Activated T-cell treated with anti-CD3 and anti-CD28 coated beads, Interleukin-2, amount 50 U/mL, for 48 hours (primary cell): ENCODE measurements around the gene F8.

Experiments
- DNase-seq, 2 experiments: peaks; one replicate each; pipeline ENCODE4 v3.0.0-alpha.2; 2020

Gene F8

DNA sequence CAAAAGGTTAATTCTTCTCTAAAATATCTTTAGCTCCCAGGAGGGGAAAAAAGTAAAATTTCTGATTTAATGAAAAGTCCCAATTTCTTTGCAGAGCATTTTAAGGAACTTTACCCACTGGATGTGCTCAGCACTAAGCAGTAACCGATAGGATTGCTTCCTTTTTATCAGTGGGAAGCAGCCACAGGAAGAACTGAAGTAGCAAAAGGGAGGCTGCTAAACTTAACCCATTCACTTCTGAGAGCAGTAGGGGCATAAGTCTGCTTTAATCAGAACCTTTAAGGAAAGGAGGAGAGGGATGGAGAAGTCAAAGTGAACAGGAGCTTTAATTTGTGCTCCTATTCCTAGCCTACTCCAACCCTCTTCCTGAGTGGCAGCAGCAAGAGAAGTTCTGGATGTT lies at the start of gene F8:
F8 (minus strand) TSS at position 139 of the 400 bp plus-strand sequence. CDS start 171 bp downstream, outside the sequence.
- no peak for DNase-seq

DNA sequence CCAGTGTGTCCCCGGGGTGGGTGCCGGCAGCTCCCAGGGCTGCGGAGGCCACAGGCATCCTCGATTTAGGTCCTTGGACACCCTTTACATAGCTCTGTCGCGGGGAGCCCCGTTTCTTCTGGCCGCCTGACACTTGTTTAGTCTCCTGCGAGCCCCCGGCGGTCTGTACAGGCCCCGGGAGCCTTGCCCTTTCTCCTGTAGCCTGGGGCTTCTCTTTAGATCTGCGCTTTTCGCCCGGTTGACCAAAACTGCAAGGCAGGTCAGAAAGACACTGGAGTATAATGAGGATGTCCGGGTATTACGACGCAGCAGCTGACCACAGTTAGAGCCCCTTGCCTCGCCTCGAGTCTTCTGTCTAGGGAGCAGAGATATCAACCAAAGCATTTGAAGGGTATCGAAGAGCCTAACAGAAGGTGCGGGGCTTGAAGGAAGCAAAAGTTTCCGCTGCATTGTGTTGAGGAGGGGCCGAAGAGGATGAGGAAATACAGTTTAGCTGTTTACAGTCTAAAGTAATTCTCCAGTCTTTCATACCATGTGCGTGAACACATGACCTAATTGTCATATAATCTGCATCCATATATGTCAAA lies 49.3 kb upstream of the F8 start:
- no peak for DNase-seq

DNA sequence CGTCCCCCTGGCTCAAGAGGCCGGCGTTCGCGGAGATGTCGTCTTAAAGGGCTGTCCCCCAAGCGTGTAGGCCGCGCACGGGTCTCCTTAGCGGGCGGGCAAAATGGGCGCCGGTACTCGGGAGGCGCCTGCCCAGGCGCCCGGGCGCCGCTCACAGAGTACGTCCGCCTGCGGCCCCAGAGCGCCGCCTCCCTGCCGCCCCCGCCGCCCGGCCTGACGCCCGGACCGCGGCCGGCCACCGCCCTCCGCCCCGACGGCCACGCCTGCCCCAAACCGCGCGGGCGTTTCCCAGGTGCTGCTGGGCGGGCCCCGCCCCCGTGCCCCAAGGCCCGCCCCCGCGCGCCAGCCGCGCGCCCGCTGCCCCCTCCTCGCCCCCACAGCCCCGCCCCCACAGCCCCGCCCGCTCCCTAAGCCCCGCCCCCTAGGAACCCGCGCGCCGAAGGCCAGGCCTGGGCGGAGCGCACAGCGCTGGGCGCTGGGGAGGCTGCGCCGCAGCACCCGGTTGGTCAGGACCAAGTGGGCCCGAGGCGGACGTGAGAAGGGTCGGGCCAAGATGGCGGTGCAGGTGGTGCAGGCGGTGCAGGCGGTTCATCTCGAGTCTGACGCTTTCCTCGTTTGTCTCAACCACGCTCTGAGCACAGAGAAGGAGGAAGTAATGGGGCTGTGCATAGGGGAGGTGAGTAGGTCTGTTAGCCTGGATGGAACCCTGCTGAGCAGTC lies 48.6 kb upstream of the F8 start, which contains the start of the genes BRCC3, CMC4 and MTCP1:
BRCC3 (plus strand) TSS at position 534 of the 719 bp plus-strand sequence; CDS start at position 554, 20 bp downstream.
CMC4 (minus strand) TSS at position 162 of the 719 bp plus-strand sequence. CDS start 7,113 bp downstream, outside the sequence.
MTCP1 (minus strand) TSS at position 162 of the 719 bp plus-strand sequence. CDS start 5,126 bp downstream, outside the sequence.
- peak; percentile 81 to 83 for DNase-seq

DNA sequence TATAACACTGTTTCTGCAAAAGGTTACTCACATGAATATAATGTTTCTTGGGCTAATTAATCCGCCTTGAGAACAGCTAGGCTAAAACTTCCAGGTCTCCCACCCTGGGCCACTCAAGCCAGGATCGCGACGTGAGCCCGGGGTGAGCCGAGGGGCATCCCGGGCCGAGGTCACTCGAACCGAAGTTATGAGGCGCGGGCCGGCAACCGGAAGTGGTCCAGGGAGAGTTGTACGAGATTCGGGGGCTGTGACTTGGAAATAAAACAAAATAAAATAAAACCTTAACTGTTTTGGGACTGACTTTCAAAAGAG lies 48.1 kb upstream of the F8 start:
- DNase-seq, result no peak

DNA sequence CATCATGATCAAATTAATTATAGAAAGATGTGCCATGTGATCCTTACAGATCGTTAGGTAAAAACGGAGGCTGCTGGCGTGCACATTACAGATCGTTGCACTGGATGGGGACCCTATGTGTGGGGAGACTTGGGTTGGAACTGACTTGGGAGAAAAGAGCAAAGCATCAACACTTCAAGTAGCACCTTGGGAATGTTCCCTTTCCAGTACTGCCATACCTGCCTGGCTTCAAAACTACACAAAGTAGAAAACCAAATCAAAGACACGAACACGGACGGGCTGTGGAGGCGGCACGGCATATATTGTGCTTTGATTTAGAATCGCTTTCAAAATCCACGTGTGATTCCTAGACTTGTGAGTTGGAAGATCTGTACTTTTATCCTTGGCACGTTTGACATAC lies 47.5 kb upstream of the F8 start:
- DNase-seq, result no peak

DNA sequence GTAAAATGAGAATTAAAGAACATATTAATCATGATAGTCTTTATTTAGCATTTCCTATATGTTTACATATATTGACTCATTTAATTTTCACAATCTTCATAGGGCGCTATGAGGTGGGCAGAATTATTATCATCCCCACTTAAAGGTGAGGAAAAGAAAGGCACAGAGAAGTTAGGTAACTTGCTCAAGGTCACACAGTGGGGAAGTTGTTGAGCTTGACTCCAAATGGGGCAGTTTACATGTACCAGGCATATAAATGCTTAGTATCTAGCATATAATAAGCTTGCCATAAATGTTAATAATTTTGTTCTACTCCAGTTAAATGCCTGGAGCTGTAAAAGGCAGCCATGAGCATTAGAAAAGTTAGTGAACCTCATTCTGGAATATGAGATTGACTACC lies 46.9 kb upstream of the F8 start:
- DNase-seq, result no peak

DNA sequence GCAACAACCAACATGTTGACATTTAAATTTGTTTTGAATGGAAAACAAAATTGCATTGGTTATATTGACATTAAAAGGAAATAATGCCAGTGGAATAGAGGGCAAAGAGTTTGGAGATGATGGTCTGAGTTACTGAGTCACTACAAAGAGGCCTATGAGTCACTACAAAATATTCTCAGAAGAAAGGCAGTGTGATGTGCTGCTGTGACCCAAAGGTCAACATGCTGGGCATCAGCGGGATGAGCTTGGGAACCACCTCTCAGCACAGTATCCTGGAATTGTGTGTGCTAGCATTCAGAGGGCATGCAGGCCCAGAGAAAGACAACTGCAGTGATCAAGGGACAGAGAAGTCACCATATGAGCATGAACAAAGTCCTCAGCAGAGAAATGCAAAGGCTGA lies 45.6 kb upstream of the F8 start:
- DNase-seq, result no peak

DNA sequence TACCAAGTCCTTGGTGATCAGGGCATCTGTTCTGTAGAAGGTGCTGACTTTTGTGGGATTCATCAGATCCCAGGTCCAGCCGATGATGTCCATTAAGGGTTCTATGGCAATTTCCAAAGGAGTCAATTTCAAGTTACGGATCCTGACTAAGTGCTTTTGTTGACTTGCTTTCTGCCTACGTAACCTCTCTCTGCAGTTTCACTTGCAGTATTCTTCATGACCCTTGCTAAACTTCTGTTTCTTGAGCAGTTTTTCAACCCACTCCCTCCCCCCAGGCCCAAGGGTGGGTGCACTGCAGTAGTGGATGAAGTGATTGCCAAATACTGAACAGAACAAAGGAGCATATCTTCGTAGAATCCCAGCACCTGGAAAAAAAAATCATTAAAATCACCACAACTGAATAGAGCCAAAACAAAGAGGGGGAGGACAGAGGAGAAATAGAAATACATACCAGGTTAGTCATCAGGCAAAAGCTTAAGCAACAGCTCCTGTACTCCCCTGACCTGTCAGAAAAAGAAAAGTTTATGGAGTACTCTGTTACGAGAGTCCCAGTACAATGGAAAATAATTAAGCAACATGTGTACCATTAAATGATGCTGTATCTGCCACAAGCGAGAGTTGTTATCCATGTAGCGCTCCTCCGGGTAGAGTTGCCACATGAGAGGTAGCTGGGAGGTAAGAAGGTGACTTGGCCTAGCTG lies 42.7 kb upstream of the F8 start:
- no peak for DNase-seq

DNA sequence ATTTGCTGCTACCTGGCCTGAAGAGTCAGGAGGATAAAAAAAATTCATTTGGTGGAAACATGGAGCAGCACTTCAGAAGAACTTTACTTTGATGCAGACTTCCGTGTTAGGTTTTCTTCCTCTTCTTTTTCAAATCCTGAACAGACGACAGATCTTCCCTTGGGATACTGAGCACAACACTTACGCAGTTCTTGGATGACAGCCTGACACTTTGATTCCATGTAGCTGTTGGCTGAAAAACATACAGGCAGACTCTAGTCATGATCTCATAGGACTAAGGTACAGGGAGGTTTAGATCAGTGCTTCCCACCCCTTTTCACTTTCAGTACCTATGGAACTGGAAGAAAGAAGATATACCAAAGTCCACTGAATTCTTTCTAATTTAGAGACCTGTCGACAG lies 39.2 kb upstream of the F8 start:
- DNase-seq, result no peak

DNA sequence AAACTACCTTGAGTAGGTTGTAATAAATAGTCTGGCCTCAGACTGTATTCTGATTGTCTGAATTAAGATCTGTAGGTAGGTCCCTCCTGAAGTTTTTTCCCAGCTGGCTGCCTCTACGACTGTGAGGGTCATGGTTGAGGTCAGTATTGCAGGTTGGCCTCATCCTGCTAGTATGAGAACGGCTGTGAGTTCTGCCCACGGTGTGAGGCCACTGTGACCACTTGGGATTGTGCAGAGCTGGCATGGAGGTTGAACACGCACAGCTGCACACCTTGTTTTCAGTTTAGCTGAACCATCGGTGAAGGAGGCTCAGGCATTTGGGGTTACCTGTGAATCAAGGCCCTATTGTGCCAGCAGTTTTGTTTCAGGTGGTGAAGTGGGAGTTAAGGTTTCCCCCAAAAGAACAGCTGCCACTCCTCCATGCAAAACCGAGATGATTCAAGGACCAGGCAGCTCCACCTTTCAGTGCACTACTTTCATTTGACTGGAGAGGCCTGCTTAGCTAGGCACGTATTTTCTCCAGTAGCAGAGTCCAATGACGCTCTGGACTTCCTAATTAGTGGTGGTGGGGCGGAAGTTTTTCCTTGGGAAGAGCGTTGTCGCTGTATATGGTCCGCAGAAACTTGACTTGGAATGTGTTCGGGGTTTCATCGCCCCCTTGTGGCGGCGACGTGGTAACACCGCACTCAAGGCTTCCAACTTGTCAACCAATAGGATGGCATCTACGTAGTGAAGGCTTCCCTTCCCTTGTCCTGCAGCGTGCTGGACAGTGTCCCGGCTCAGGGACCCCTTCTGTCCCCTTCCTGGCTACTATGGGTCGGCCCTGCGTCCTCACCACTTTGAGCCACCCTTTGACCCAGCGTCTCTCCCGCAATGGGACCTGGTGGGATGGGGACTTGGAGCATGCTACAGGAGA lies 34.6 kb upstream of the F8 start:
- DNase-seq, result peak; percentile 68 to 69

DNA sequence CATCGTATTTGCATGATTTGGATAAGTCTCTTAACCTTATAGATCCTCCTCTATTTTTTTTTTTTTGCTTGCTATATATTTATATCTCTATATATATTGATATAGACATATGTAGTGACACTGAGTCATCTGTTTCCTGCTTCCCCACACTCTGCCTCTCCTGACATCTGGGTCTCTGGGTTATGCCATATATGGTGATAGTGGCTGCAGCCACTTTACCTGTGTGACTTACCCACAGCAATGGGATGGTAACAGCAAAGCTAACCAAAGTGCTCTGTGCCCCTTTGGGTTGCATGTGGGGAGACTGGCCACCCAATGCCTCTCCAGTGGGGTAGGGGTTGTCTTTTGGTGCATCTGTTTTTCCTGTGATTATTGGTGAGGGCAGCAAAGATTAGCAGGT lies 33.9 kb upstream of the F8 start:
- no peak for DNase-seq

DNA sequence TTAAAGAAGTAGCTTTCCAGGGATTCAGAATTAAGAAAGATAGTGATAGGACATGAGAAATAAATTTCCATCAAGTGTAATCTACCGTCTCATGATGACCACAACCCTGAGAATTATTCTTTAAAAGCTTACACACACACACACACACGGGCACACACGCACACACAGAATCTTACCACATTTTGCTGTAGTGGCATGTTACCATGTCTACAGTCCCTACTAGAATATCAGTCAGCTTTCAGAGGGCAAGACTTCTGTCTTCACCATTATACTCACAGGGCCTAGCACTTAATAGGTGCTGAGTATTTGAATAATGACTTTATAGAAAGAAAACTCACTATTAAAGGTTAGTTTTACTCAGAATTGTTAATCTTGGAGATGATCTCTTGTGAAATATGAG lies 33.0 kb upstream of the F8 start:
- DNase-seq, result no peak

DNA sequence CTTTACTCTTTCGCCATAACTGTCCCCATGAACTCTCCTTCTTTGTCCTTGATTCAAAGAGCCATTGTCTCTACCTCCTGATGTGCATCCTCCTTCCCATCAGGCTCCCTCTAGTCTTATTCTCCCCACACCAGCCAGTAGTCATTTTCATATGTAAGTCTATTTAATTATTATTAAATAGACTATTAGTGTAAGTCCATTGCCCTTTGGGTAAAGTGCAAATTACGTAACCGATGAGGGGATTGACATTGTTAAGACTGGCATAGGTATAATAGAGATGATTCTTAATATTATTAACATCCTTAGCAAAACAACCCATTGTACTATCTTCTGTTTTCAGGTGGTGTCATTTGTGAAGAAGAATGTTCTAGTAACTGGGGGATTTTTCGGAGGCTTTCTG lies 31.7 kb upstream of the F8 start:
- DNase-seq, result no peak

DNA sequence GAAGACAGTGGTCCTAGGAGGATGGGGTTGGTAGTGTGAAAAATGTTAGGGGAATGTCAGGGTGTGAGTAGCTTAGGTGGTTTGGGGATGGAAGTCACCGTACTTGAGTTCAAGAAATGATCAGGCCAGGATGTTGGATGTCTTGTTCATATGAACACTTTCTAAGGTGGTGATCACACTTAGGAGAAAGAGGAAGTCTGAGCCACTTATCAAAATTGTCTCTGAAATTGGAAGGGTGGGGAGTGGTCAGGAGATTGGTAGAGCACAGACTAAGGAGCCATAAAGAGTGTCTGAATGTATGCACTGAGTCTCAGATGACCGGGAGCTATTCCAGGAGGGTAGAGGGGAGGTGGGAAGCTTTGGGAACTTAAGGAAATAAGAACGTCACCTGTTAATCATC lies 31.1 kb upstream of the F8 start:
- DNase-seq, result no peak

DNA sequence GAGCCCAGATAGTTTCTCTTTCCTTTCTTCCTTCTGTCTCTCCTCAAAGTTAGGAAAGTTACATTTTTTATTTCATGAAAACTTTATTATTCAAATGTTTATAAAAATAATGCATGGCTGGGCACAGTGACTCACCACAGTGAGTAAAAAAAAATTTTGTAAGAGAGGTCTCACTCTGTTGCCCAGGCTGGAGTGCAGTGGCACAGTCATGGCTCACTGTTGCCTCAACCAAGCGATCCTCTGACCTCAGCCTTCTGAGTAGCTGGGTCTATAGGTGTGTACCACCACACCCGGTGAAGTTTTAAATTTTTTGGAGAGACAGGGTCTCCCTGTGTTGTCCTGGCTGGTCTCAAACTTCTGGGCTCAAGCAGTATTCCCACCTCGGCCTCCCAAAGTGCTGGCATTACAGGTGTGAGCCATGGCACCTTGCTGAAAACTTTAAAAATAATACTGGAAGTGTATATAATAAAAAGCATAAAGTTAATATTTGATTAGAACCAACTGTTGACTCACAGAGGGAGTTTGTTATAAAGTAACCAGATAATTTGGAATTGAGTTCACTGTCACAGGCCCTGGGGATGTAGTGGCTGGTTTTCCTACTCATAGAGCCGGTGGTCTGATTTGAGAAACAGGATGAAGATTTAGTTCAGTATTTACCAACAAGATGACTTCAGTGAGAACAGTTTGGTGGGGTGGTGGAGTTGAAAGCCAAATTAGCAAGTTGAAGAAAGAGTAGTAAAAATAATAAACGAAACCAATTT lies 30.4 kb upstream of the F8 start:
- DNase-seq, result no peak

DNA sequence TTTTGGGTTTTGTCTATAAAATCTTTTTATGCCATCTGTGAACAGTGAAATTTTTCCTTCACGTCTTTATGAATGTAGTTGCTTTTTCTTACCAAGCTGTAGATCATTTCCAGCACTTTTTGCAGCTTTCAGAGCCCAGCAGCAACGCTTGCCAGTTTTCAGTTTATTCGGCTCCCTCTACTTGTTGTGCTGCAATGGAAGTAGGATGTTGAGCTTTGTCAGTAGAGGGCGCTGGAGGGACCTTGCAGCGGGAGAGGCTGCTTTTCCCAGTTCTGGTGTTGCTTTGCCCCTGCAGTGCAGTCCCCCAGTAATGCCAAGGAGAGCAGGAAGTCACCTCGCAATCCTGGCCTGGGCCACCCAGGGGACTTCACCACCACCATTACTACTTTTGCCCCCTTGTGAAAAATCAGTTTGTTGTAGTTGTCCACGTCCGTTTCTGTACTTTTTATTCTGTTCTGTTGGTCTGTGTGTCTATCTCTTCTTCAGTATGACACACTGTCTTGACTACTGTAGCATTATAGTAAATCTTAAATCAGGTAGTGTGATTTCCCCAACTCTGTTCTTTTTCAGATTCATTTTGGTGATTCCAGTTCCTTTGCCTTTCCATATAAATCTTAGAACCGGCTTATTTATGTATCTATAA lies 26.6 kb upstream of the F8 start:
- peak; percentile 51 to 56 for DNase-seq

DNA sequence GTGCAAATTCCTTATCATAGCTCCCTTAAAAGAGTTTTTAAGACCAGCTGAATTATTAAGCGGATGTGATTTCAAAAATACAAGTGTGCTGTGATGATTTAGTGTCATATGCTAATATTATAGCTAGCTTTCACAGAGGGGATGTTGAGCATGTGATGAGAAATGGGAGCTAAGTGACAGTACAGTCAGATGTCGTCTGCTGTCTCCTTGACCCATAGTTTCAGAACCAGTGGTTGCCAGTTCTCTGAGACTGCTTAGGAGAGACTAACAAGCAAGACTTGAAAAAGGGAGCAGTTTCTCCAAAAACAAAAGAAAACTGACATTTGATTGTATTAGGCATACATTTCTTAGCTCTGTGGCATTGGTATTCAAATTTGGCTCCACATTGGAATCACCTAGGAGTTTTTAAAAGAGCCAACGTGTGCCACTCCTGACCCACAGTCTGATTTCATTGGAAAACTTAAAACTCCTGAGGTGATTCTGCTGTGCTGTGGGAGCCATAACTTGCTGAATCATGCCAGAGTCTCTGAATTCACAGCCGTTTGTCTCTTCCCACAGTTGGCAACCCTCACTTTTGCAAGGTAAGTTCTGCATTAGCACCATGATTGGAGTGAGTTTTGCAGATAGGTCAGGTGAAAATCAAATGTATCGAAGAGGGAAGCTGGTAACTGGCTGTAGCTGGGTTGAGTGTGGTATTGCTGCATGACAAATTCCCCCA lies 24.4 kb upstream of the F8 start:
- no peak for DNase-seq

DNA sequence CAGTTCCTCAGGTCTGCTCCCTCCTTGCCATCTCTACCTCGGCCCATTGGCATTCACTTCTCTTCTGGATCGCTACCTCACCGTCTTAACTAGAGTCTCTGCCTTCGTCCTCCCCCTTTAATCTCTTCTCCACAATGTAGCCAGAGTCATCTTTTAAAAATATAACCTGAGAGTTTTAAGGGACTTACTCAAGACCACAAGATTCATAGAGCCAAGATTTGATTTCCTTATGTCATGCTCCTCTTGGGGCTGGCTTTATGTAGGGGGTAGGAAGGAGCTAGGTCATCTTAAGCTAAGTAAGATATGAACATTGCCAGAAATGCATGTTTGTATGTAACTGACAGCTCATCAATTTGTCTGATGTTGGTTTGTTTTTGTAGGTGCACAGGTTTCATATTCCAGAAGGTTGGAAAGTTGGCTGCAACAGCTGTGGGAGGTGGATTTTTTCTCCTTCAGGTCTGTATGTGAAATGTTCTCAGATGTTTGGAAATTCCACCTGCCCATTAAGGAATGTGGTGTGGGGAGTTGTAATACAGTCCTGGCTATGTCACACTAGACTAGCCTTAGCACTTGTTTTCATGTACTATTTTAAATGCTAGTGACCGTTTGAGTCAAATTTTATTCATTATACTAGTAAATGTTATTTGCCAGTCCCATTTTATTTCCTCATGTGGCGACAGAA lies 23.7 kb upstream of the F8 start:
- DNase-seq, result no peak

DNA sequence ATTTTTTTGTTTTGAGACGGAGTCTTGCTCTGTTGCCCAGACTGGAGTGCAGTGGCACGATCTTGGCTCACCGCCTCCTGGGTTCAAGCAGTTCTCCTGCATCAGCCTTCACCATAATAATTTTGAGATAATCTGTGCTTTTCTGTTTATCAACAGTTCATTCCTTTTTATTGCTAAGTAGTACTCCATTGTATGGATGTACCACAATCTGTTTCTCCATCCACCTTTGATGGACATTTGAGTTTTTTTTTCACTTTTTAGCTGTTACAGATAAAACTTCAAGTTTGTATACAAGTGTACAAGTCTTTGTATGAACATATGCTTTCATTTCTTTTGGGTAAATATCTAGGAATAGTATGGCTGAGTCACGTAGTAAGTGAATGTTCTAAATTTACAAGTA lies 13.2 kb upstream of the F8 start:
- no peak for DNase-seq

DNA sequence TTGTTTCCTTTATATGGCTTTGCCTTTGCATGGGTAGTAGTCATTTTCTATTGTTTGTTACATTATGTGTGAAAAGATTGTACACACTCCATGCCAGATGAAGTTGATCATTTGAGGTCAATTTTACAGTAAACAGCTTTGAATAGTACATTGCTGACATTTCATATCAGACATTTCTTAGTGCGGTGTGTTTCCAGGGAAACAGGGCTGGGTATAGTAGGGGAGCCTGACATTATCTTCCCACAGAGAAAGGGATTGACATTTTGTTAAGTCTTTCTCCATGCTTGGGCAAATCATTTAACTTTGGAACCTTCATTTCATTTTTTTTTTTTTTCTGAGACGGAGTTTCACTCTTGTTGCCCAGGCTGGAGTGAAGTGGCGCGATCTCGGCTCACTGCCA lies 9.1 kb upstream of the F8 start:
- no peak for DNase-seq
